ENCODE data around the gene TEX52.

DNA sequence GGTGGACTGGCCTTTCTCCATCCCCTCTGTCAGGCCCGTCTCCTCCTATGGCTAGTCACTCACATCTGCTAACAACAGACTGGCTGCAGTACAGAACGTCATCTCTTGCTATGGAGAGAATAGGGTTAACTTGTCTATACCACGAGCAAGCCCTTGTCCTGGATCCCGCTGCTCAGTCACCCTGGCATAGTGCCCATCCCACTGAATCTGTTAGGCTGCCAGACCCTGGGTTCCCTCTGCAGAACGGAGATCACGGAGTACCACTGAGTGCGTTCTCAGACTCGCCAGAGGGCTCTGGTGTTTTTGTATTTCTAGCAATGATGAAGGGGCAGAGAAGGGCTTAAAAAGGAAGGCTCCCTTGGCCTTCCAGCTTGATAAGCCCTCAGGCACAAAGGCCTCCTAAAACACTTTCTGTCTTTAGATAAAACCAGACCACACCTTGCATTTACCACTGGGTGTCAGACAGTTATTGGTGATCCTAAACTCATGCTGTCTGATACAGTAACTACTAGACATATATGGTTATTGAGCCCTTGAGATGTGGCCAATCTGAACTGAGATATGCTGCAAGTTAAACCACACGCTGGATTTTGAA is 15.7 kb downstream of the TEX52 start:
- TF ChIP-seq EP300 (IDR thresholded peaks at IDR 0.05) (no peak), POLR2A (IDR thresholded peaks at IDR 0.05) (no peak), CTCF (IDR thresholded peaks at IDR 0.05) (no peak)
